Measurements from ENCODE around the gene KCNA10.

GRCh38 chr1:110511436-110511835, 7.5 kb downstream of the KCNA10 start:
- TF ChIP-seq CTCF (conservative IDR thresholded peaks at IDR 0.05; ENCODE audit: low read depth, low read length), result no peak
- TF ChIP-seq EZH2 (IDR thresholded peaks at IDR 0.05; ENCODE audit: borderline replicate concordance, low read depth, low read length, poor library complexity, severe bottlenecking), result no peak

Measured in A673 (cell line).